HG03135 (cell line): ENCODE data around the gene STIP1.

Experiments
- ATAC-seq: cut with Tn5 transposase; IDR thresholded peaks from one replicate; pipeline ENCODE4 v1.9.1; 2021; ENCODE audit warnings: mild to moderate bottlenecking, moderate library complexity; ENCODE audit not compliant: unreplicated experiment

Gene STIP1

DNA sequence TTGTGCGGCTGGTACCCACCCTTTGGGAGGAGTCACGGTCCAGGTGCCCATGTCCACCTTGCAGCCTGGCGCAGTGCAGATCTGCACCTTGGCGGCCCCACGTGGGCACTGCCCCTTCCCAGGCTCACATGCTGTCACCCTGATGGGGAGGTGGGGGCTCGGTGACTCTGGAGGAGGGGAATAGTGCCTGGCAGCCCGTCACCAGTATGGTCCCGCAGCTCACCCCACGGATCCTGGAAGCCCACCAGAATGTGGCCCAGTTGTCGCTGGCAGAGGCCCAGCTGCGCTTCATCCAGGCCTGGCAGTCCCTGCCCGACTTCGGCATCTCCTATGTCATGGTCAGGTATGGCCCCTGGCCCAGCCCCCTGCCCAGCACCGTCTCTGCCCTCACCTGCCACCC lies 34.8 kb downstream of the STIP1 start:
- no peak for ATAC-seq

GRCh38 chr11:64222651-64223000 lies 36.7 kb downstream of the STIP1 start:
- no peak for ATAC-seq

GRCh38 chr11:64223001-64223651 lies 37.2 kb downstream of the STIP1 start:
- no peak for ATAC-seq

DNA sequence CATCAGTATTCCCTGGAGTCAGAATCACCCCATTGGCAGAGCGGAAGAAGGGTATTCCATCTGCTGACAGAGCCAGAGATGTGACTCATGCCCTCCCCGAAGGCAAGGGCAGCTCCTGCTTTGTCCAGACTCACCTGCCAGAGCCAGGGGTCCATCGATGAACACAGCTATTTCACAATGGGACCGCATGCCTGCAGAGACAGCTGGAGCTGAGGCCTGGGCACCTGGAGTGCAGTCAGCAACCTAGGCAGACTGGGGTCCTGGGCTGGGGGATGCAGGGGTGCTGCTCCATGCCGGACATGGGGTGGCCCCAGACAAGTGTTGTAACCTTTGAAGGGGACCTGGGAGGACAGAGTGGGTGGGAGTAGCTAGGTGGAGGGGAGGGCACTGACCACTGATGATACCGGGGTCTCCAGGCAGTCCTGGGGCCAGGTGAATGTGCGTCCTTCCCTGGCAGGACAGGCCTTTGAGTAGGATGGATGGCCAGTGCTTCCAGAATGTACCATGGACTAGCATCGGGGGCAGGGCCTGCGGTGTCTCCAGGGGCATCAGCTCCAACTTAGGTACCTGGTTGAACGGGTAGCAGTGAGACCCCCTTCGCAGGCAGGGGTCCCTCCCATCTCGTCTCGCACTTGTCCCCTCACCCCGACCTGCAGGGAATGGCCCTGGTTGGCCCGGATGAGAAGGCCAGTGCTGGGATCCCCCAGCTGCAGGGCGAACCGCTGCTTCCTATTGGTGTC lies 38.4 kb downstream of the STIP1 start:
- no peak for ATAC-seq

- ATAC-seq = no peak
These were observed 39.1 kb downstream of the STIP1 start for GRCh38 chr11:64224891-64225607.

DNA sequence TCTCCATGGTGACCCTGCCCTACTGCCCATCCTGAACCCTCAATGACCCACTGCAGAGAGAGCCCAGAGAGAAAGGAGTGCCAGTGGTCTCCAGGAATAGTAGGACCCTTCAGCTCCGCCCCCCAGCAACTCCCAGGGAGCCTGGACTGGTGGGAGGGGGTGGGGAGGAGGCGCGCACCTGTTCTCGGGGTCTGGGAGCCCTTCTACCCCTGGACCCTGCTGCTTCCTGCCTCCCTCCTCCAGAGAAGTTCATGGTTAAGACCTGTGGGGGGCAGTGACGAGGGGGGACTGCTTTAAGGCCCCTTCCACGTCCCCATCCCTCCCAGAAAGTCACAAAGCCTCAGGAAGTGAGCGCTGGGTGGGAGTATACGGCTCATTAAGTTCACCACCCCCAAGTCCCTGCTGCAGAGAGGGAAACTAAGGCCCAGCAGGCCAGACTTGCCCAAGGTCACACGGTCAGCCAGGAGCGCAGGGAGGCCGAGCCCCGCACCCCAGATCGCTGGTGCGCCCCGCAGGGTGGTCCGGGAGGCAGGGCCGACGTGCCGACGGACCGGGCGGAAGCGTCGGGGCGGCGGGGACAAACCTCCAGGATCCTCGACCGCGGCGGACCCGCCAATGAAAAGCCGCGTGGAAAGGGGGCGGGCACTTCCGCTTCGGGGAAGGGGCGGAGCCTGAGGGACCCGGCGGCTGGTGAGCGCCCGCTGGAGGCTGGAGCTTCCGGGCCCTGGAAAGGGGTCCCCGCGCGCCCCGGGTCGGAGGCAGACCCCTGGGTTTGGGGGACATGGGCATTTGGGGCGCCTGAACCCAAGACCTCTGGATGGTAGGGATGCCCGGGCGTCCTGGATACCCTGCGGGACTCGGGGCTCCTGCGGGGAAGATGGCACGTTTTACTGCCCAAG lies 39.9 kb downstream of the STIP1 start, which contains the start of the genes NUDT22 and TRPT1:
NUDT22 (plus strand) TSS at position 667 of the 899 bp plus-strand sequence. CDS start 379 bp downstream, outside the sequence.
TRPT1 (minus strand) TSS at position 579 of the 899 bp plus-strand sequence; CDS start at position 253, 326 bp downstream.
- ATAC-seq = peak; percentile 44

GRCh38 chr11:64226507-64227051 lies 40.6 kb downstream of the STIP1 start:
- no peak for ATAC-seq

DNA sequence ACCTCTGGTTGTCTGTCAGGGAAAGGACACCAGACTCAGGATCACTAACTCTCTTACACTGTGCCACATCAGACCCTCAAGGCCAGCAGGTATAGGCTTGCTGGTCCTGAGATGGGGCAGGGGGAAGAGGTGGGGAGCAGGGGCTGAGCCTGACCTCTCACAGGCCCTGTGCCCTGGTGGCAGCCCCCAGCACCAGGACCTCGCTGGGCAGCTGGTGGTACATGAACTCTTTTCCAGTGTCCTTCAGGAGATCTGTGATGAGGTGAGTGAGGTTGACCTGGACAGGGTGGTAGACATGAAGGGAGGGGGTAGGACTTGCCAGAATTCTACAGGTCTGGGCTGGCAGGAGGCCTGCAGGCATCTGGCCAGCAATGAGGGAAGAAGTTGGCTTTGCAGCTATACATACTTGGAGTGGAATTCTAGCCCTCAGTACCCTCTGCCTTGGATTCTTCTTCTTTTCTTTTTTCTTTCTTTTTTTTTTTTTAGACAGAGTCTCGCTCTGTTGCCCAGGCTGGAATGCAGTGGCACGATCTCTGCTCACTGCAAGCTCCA lies 41.5 kb downstream of the STIP1 start:
- no peak for ATAC-seq

DNA sequence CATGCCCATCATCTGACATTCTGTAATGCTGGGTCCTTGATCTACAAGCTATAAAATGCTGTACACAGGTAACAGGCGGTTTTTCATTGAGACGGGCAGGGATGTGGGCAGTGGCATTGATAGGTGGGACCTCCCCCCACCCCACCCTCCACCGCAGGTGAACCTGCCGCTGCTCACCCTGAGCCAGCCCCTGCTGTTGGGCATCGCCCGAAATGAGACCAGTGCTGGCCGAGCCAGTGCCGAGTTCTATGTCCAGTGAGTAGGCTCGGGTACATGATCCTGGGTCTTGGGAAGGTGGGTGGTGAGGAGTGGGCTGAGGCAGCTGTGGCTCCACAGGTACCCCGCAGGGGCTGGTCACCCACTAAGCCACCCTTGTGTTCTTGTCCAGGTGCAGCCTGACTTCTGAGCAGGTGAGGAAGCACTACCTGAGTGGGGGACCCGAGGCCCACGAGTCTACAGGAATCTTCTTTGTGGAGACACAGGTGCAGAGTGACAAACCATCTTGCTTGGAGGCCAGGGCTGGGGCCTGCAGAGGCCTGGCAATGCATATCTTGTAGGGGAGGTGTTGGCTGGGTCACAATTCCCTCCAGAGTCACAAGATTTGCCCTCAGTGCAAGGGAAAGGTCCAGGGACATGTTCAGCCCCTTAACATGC lies 43.2 kb downstream of the STIP1 start:
- ATAC-seq = no peak

DNA sequence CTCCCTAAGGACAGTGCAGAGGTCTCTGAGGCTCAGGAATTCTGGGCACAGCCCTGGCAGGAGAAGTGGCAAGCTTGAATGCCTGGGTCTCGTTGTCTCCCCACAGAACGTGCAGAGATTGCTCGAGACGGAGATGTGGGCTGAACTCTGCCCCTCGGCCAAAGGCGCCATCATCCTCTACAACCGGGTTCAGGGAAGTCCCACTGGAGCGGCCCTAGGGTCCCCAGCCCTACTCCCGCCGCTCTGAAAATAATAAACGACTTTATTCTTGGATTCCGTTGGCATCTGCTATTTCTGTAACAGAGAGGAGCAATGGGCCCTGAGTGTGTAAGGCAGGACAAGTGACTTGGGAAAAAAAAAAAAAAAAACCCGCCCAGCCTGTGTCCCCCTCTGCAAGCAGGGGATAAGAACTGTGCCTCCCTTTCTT lies 43.8 kb downstream of the STIP1 start:
- no peak for ATAC-seq

- ATAC-seq = peak; percentile 42
These were observed 44.4 kb downstream of the STIP1 start, which contains the start of gene DNAJC4 for GRCh38 chr11:64230171-64230984. DNAJC4 (plus strand) TSS chr11:64230548; CDS start chr11:64230855, 307 bp downstream.

- ATAC-seq = no peak
These were observed 45.0 kb downstream of the STIP1 start for GRCh38 chr11:64230985-64231365.

DNA sequence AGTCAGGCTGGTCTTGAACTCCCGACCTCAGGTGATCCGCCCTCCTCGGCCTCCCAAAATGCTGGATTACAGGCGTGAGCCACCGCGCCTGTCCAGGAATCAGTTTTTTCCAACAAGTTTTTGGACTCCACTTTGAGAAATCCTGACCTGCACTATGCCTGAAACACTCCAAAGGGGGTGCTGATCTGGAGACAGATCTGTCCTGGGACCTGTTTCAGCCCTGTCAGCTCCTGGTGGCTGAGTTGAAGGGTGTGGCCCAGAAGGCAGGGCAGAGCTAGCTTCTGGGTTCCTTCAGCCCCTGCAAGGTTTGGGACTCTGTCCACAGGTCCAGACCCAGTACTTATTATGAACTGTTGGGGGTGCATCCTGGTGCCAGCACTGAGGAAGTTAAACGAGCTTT lies 45.6 kb downstream of the STIP1 start:
- no peak for ATAC-seq

- no peak for ATAC-seq
These were observed 46.4 kb downstream of the STIP1 start for GRCh38 chr11:64232182-64232966.

- no peak for ATAC-seq
These were observed 47.0 kb downstream of the STIP1 start for GRCh38 chr11:64232967-64233315.

DNA sequence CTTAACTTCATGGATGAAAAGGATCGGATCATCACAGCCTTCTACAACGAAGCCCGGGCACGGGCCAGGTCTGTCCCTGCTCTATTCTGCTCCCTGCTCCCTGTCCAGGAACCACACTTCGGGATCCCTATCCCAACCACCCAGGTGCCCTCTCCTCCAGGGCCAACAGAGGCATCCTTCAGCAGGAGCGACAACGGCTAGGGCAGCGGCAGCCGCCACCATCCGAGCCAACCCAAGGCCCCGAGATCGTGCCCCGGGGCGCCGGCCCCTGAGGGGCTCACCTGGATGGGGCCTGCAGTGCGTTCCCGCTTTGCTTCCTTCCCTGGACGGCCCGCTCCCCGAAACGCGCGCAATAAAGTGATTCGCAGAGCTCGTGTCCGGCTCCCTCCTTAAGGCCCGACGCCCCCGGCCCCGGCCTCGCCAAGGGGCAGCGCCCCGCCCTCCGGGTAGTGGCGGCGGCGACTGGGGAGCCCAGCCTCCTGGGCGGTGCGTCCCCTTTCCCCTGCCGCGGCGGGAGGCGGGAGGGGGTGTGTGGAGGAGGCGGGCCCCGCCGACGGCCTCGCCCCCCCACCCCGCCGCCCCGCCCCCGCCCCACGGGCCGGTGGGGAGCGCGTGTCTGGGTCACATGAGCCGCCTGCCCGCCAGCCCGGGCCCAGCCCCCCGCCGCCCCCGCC lies 48.1 kb downstream of the STIP1 start, which contains the start of gene VEGFB:
VEGFB (plus strand) TSS at position 672 of the 674 bp plus-strand sequence. CDS start 250 bp downstream, outside the sequence.
- peak; percentile 38 for ATAC-seq

DNA sequence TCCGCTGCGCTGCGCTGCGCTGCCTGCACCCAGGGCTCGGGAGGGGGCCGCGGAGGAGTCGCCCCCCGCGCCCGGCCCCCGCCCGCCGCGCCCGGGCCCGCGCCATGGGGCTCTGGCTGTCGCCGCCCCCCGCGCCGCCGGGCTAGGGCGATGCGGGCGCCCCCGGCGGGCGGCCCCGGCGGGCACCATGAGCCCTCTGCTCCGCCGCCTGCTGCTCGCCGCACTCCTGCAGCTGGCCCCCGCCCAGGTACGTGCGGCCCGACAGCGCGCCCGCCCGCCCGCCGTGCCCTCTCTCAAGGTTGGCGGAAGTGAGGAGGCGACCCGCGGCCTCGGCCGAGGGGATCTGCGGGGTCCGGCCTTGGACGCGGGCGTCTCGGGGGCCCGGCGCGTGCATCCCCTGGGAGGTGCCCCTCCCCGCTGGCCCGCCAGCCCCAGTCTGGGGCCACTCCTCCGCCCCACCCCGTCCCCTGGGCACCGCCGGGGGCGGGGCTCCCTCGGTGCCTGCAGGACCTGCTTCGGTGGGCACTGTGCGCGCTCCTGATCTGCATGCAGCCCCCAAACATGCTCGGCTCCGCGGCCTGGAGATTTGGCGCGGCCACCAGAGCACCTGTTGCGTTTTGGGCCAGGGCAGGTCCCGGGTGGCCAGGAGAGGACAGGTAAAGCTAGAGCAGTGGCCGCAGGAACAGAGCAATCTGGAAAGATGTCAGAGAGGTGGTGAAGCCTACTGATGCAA lies 48.8 kb downstream of the STIP1 start:
- ATAC-seq = no peak
